HepG2 (cell line): ENCODE measurements around the gene CES1.

Experiments used
- CTCF ChIP-seq: sonication (generic); formaldehyde crosslinking; IDR thresholded peaks from 2 replicates; pipeline ENCODE4 v1.5.0; 2020; ENCODE audit warnings: mild to moderate bottlenecking, missing genetic modification reagents, moderate library complexity
- GATAD2A ChIP-seq: IDR thresholded peaks from 2 replicates; pipeline ENCODE4 v1.6.1; 2016
- GMEB2 ChIP-seq: IDR thresholded peaks from 2 replicates; pipeline ENCODE4 v1.6.1; 2016; ENCODE audit warnings: missing biosample characterization, missing genetic modification reagents, low read depth
- JUND ChIP-seq: sonication (generic); formaldehyde crosslinking; IDR thresholded peaks from 2 replicates; pipeline ENCODE4 v1.8.0; 2022; ENCODE audit warnings: mild to moderate bottlenecking, missing genetic modification reagents
- MEF2D ChIP-seq: sonication (generic); formaldehyde crosslinking; IDR thresholded peaks from 2 replicates; pipeline ENCODE4 v1.5.1; 2020; ENCODE audit warnings: mild to moderate bottlenecking, missing genetic modification reagents
- NFYB ChIP-seq: sonication (generic); formaldehyde crosslinking; IDR thresholded peaks from 2 replicates; pipeline ENCODE4 v1.4.0; 2020; ENCODE audit warnings: missing genetic modification reagents
- PRMT3 ChIP-seq: sonication (generic); formaldehyde crosslinking; IDR thresholded peaks from 2 replicates; pipeline ENCODE4 v1.8.1; 2022; ENCODE audit warnings: low read depth, mild to moderate bottlenecking, moderate library complexity, missing genetic modification reagents, borderline replicate concordance
- RARA ChIP-seq: IDR thresholded peaks from 2 replicates; pipeline ENCODE4 v1.6.1; 2016; ENCODE audit warnings: missing genetic modification reagents, missing compliant biosample characterization
- REST ChIP-seq, 2 experiments: IDR thresholded peaks; 2 replicates each; pipeline ENCODE4 v1.6.1; 2011 to 2012; ENCODE audit warnings: low read length in 2 of 2, borderline replicate concordance in 1 of 2, low read depth in 1 of 2, mild to moderate bottlenecking in 1 of 2, moderate library complexity in 1 of 2
- SP1 ChIP-seq, 2 experiments: fragments of 450-650 bp in 1 of 2; sonication (generic) in 1 of 2; formaldehyde crosslinking in 1 of 2; IDR thresholded peaks; 2 replicates each; pipeline versions ENCODE4 v1.4.0 to v1.6.1; 2016 to 2020; ENCODE audit warnings: missing genetic modification reagents in 1 of 2
- ZNF580 ChIP-seq: IDR thresholded peaks from 2 replicates; pipeline ENCODE4 v1.6.1; 2016; ENCODE audit warnings: low read depth, borderline replicate concordance

DNA sequence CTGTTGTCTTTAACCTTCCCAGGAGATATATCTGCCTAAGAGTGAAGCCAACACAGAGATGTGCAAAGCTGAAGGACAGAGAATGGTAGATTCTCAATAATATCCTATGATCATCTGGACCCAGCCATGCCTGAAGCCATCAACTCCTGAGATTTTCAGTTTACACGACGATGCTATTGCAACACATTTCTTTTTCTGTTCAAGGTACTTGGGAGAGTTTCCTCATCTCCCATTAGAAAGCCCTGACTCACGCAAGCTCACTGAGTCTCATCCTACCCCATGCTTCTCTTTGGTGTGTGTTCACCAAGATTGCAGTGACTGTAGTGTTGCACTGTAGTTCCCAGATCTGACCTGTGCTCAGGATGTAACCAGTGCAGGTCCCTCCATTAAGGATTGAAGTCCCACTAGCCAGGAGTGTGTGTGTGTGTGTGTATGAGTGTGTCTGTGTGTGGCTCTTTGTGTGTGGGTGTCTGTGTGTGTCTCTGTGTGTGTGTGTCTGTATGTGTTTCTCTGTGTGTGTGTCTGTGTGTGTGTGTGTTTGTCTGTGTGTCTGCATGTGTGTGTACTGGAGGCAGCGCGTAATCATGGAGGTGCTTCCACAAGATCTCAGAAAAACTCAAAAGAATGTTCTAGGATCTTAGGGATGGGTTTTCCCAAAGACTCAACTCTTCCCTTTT is 15.5 kb downstream of the CES1 start:
- TF ChIP-seq CTCF = no peak
- TF ChIP-seq ZNF580 = no peak
- no peak for TF ChIP-seq NFYB (CRISPR knock-in tag)
- TF ChIP-seq GATAD2A (CRISPR knock-in tag) = no peak
- TF ChIP-seq SP1 (IDR thresholded peaks at IDR 0.05) = no peak
- no peak for TF ChIP-seq SP1 (CRISPR knock-in tag; IDR thresholded peaks at IDR 0.05)
- TF ChIP-seq MEF2D (CRISPR knock-in tag) = no peak
- no peak for TF ChIP-seq REST (IDR thresholded peaks at IDR 0.05; ENCODE audit: borderline replicate concordance in 1 of 2, low read depth in 1 of 2, low read length in 2 of 2)
- TF ChIP-seq RARA (CRISPR knock-in tag) = no peak
- no peak for TF ChIP-seq GMEB2
- TF ChIP-seq PRMT3 (CRISPR knock-in tag) = no peak
- no peak for TF ChIP-seq JUND (CRISPR knock-in tag)
